HFF-Myc (cell line): Measurements from ENCODE around the gene CCDC6.

Source experiments
- DNase-seq: peaks from one replicate; pipeline ENCODE4 v3.0.0-alpha.2; 2011; ENCODE audit warnings: low read depth; ENCODE audit errors: extremely low read depth
- H3K4me3 ChIP-seq: replicated peaks from 2 replicates; pipeline ENCODE4 v1.5.1; 2011; ENCODE audit warnings: low read depth, mild to moderate bottlenecking, control low read depth, low read length
- CTCF ChIP-seq: IDR thresholded peaks from 2 replicates; pipeline ENCODE4 v1.5.1; 2012; ENCODE audit warnings: mild to moderate bottlenecking, low read depth, low read length, control low read depth; ENCODE audit errors: missing control alignments

The CCDC6 gene

GRCh38 chr10:59823111-59823510 is 83.2 kb downstream of the CCDC6 start:
- TF ChIP-seq CTCF: no peak
- no peak overlapping the region for H3K4me3 ChIP-seq

GRCh38 chr10:59820471-59820870 is 85.9 kb downstream of the CCDC6 start:
- no peak for TF ChIP-seq CTCF
- DNase-seq: no peak
- no peak overlapping the region for H3K4me3 ChIP-seq

More at GRCh38 chr10:59823111-59823510, 83.2 kb downstream of the CCDC6 start:
- no peak for DNase-seq

- no peak for DNase-seq
- no peak for TF ChIP-seq CTCF
Measured at GRCh38 chr10:59819683-59820082, 86.7 kb downstream of the CCDC6 start.

GRCh38 chr10:59819265-59819664 is 87.1 kb downstream of the CCDC6 start:
- DNase-seq: no peak

More at GRCh38 chr10:59819683-59820082, 86.7 kb downstream of the CCDC6 start:
- no peak overlapping the region for H3K4me3 ChIP-seq

GRCh38 chr10:59817773-59818172 is 88.6 kb downstream of the CCDC6 start:
- no peak overlapping the region for H3K4me3 ChIP-seq
- DNase-seq: no peak
- no peak for TF ChIP-seq CTCF

More at GRCh38 chr10:59819265-59819664, 87.1 kb downstream of the CCDC6 start:
- no peak for TF ChIP-seq CTCF
- H3K4me3 ChIP-seq: no peak overlapping the region

- no peak for DNase-seq
- TF ChIP-seq CTCF: no peak
- no peak overlapping the region for H3K4me3 ChIP-seq
Measured at GRCh38 chr10:59814878-59815277, 91.5 kb downstream of the CCDC6 start.

- H3K4me3 ChIP-seq: no peak overlapping the region
- no peak for TF ChIP-seq CTCF
- no peak for DNase-seq
Measured at GRCh38 chr10:59812519-59813122, 93.7 kb downstream of the CCDC6 start.
